Body of pancreas (tissue), 4 donors: ENCODE results near the gene S1PR3. TPM values are rescaled to one million over a fixed set of nuclear protein-coding genes. Genes with fewer than 3 reads are reported as not detected.

Experiments
- ATAC-seq: fragments of 150-250 bp; one replicate; pipeline ENCODE4 v1.9.1; 2016
- DNase-seq, 4 donors: peaks; one replicate each; pipeline ENCODE4 v3.0.0-alpha.2; 2019
- H3K27ac ChIP-seq, 4 donors: fragments of 200-600 bp; sonication (generic); 1 replicate in 3 of 4; 2 replicates in 1 of 4; pipeline versions ENCODE4 v1.5.1 to v1.6.1; 2016 to 2019; ENCODE audit warnings: mild to moderate bottlenecking in 1 of 4, mixed read lengths in 1 of 4, moderate library complexity in 1 of 4
- H3K27me3 ChIP-seq, 2 donors: fragments of 200-600 bp; sonication (generic); one replicate each; pipeline ENCODE4 v1.6.0; 2016; ENCODE audit warnings: mild to moderate bottlenecking in 1 of 2
- H3K36me3 ChIP-seq, 2 donors: fragments of 200-600 bp; sonication (generic); replicated peaks in 1 of 2; 2 replicates each; pipeline ENCODE4 v1.5.1; 2016; ENCODE audit warnings: low read depth in 2 of 2; ENCODE audit not compliant: insufficient read depth in 1 of 2
- H3K4me1 ChIP-seq: fragments of 200-600 bp; sonication (generic); one replicate; pipeline ENCODE4 v1.6.0; 2016
- H3K4me3 ChIP-seq, 2 donors: fragments of 200-600 bp; sonication (generic); 1 replicate in 1 of 2; 2 replicates in 1 of 2; pipeline ENCODE4 v1.5.1; 2016 to 2019
- H3K9me3 ChIP-seq, 3 donors: fragments of 200-600 bp; sonication (generic); 1 replicate in 2 of 3; 2 replicates in 1 of 3; pipeline ENCODE4 v1.5.1; 2016
- CTCF ChIP-seq, 7 experiments: fragments of 450-650 bp in 4 of 7; fragments of 200-600 bp in 3 of 7; sonication (generic) in 3 of 7; IDR thresholded peaks; one replicate each; pipeline ENCODE4 v1.5.1; 2016 to 2019; ENCODE audit warnings: antibody characterized with exemption in 7 of 7
- POLR2A ChIP-seq, 3 donors: fragments of 450-650 bp; IDR thresholded peaks; one replicate each; pipeline ENCODE4 v1.6.1; 2016; ENCODE audit warnings: antibody characterized with exemption in 3 of 3, mild to moderate bottlenecking in 2 of 3
- WGBS, 2 donors: methylation state at CpG; one replicate each; pipeline ENCODE4 v1.1.5; 2017; 5-methylcytosine and 5-hydroxymethylcytosine counted together
- intact Hi-C: fragments of 100-400 bp; cut with DNase I; formaldehyde crosslinking; loops from one replicate; pipeline ENCODE4 v1.15.1; 2023
- total RNA-seq, 2 donors: library from RNA; depleted of rRNA; stranded (reverse); fragments of >200 nt; gene quantifications; one replicate each; pipeline ENCODE4 v1.1.0, GENCODE V29; 2016

S1PR3 gene
- total RNA-seq, 2 donors from 2014 or later, result 2.3 to 6.6 TPM

GRCh38 chr9:88993327-88993726, 2.1 kb downstream of the S1PR3 start:
- Histone ChIP-seq H3K27ac (no peak overlapping the region), H3K4me3 (no peak overlapping the region), H3K4me1 (peaks cover 34% of the 10 kb centered on the region), H3K27me3 (no peaks in the 10 kb centered on the region), H3K36me3 (no peaks in the 10 kb centered on the region), H3K9me3 (no peaks in the 10 kb centered on the region)
- 43 to 46% methylated on average over 2 of the region's 2 CpGs for WGBS, 2 donors
- DNase-seq (peak in 2 of 4 donors; percentile 26 to 44), ATAC-seq (no peak)
- TF ChIP-seq CTCF (IDR thresholded peaks at IDR 0.05) (no peak), POLR2A (IDR thresholded peaks at IDR 0.05) (no peak)
- intact Hi-C loops, result no loop called here

GRCh38 chr9:88993871-88994460, 2.7 kb downstream of the S1PR3 start:
- no peak for DNase-seq
- no peak for ATAC-seq
- 95 to 96% methylated on average over 9 to 14 of the region's 14 CpGs for WGBS, 2 donors
- H3K9me3 ChIP-seq, result no peaks in the 10 kb centered on the region
- no peaks in the 10 kb centered on the region for H3K27me3 ChIP-seq
- TF ChIP-seq CTCF (IDR thresholded peaks at IDR 0.05) (no peak), POLR2A (IDR thresholded peaks at IDR 0.05) (no peak)
- intact Hi-C loops, result no loop called here
- H3K36me3 ChIP-seq, result no peaks in the 10 kb centered on the region
- H3K4me3 ChIP-seq, result no peak overlapping the region
- H3K4me1 ChIP-seq, result peaks cover 40% of the 10 kb centered on the region
- H3K27ac ChIP-seq, result peak overlapping the region in 1 of 4 donors; percentile 3

- Histone ChIP-seq H3K36me3 (no peaks in the 10 kb centered on the region), H3K27ac (peak overlapping the region in 1 of 4 donors; percentile 3), H3K27me3 (no peaks in the 10 kb centered on the region), H3K9me3 (no peaks in the 10 kb centered on the region), H3K4me1 (peaks cover 47% of the 10 kb centered on the region), H3K4me3 (no peak overlapping the region)
- 81 to 85% methylated on average over 9 of the region's 9 CpGs for WGBS, 2 donors
- no peak for DNase-seq
- TF ChIP-seq CTCF (IDR thresholded peaks at IDR 0.05), result no peak
- no peak for TF ChIP-seq POLR2A (IDR thresholded peaks at IDR 0.05)
- no peak for ATAC-seq
- intact Hi-C loops, result no loop called here
Measured at GRCh38 chr9:88994469-88995199, 3.4 kb downstream of the S1PR3 start.

- Histone ChIP-seq H3K27ac (no peak overlapping the region), H3K4me3 (no peak overlapping the region), H3K27me3 (no peaks in the 10 kb centered on the region), H3K9me3 (no peaks in the 10 kb centered on the region), H3K4me1 (peaks cover 49% of the 10 kb centered on the region), H3K36me3 (no peaks in the 10 kb centered on the region)
- ATAC-seq, result no peak
- WGBS, 2 donors, result 79 to 81% methylated on average over 6 of the region's 6 CpGs
- TF ChIP-seq POLR2A (IDR thresholded peaks at IDR 0.05) (no peak), CTCF (IDR thresholded peaks at IDR 0.05) (no peak)
- DNase-seq, result no peak
- intact Hi-C loops, result no loop called here
Measured at GRCh38 chr9:88995200-88995577, 3.9 kb downstream of the S1PR3 start.

GRCh38 chr9:88995627-88996026, 4.4 kb downstream of the S1PR3 start:
- Histone ChIP-seq H3K4me3 (no peak overlapping the region), H3K4me1 (peaks cover 52% of the 10 kb centered on the region), H3K27ac (no peak overlapping the region), H3K36me3 (no peaks in the 10 kb centered on the region), H3K27me3 (no peaks in the 10 kb centered on the region), H3K9me3 (no peaks in the 10 kb centered on the region)
- TF ChIP-seq CTCF (IDR thresholded peaks at IDR 0.05), result no peak
- no peak for TF ChIP-seq POLR2A (IDR thresholded peaks at IDR 0.05)
- DNase-seq, result no peak
- 88 to 91% methylated on average over 6 of the region's 6 CpGs for WGBS, 2 donors
- intact Hi-C loops, result no loop called here
- ATAC-seq, result no peak
